Thoracic aorta endothelial cell (primary cell): ENCODE measurements around the gene ATXN3. TPM values are rescaled to one million over a fixed set of nuclear protein-coding genes. Genes with fewer than 3 reads are reported as not detected.

Experiments used
- total RNA-seq: library from RNA; depleted of rRNA; stranded (reverse); fragments of >200 nt; gene quantifications from 2 replicates; pipeline ENCODE4 v1.2.3, GENCODE V29; 2012

Gene ATXN3
- total RNA-seq = 32.4 and 37.3 TPM in 2 replicates

GRCh38 chr14:92106143-92106926 is at the start of gene ATXN3:
Gene ATXN3, minus strand, starts transcription at chr14:92106582. Its CDS starts 30 bp downstream, at chr14:92106552.

GRCh38 chr14:92121670-92122350 is 15.4 kb upstream of the ATXN3 start, which contains the start of the genes CPSF2 and NDUFB1:
Gene CPSF2, plus strand, starts transcription at chr14:92121969. Its CDS starts 9,016 bp downstream, at chr14:92130985.
Gene NDUFB1, minus strand, starts transcription at chr14:92121706. Its CDS starts 4,069 bp downstream, at chr14:92117637.

GRCh38 chr14:92039719-92040430 is 66.5 kb downstream of the ATXN3 start, which contains the start of gene TRIP11:
Gene TRIP11, minus strand, starts transcription at chr14:92040059. Its CDS starts 374 bp downstream, at chr14:92039685.

Other genes with a start within 250 kb of the ATXN3 start
- gene TC2N, start 239.0 kb downstream of the ATXN3 start, total RNA-seq = under 0.01 and 0.07 TPM in 2 replicates
- gene FBLN5, start 158.9 kb downstream of the ATXN3 start, total RNA-seq = 2.9 and 6.3 TPM in 2 replicates
- 45.6 and 53.1 TPM in 2 replicates for gene TRIP11, start 66.5 kb downstream of the ATXN3 start, total RNA-seq
- 173 and 184 TPM in 2 replicates for gene NDUFB1, start 15.1 kb upstream of the ATXN3 start, total RNA-seq
- gene CPSF2, start 15.4 kb upstream of the ATXN3 start, total RNA-seq = 69.3 and 78.1 TPM in 2 replicates
- gene SLC24A4, start 216.6 kb upstream of the ATXN3 start, total RNA-seq = under 0.01 TPM in 1 of 2 replicates, not detected in the other